ENCODE data around the gene PHF2. TPM values are rescaled to one million over a fixed set of nuclear protein-coding genes. Genes with fewer than 3 reads are reported as not detected.

PHF2 gene
- total RNA-seq, 1 donor, result 12.9 TPM

GRCh38 chr9:93585695-93586094, 9.3 kb downstream of the PHF2 start:
- DNase-seq (ENCODE audit: low read depth in 2 of 3, low spot score in 2 of 3), result no peak

- no peak for DNase-seq (ENCODE audit: low read depth in 2 of 3, low spot score in 2 of 3)
These were observed 10.1 kb downstream of the PHF2 start for GRCh38 chr9:93586290-93587057.

- no peak for DNase-seq (ENCODE audit: low read depth in 2 of 3, low spot score in 2 of 3)
These were observed 10.9 kb downstream of the PHF2 start for GRCh38 chr9:93587284-93587650.

GRCh38 chr9:93587651-93588347, 11.4 kb downstream of the PHF2 start:
- DNase-seq (ENCODE audit: low read depth in 2 of 3, low spot score in 2 of 3), result no peak

GRCh38 chr9:93588641-93589609, 12.5 kb downstream of the PHF2 start:
- no peak for DNase-seq (ENCODE audit: low read depth in 2 of 3, low spot score in 2 of 3)

GRCh38 chr9:93589688-93590087, 13.3 kb downstream of the PHF2 start:
- no peak for DNase-seq (ENCODE audit: low read depth in 2 of 3, low spot score in 2 of 3)

GRCh38 chr9:93590609-93591234, 14.3 kb downstream of the PHF2 start:
- DNase-seq (ENCODE audit: low read depth in 2 of 3, low spot score in 2 of 3), result no peak

GRCh38 chr9:93591301-93592007, 15.1 kb downstream of the PHF2 start:
- no peak for DNase-seq (ENCODE audit: low read depth in 2 of 3, low spot score in 2 of 3)

GRCh38 chr9:93592008-93592642, 15.7 kb downstream of the PHF2 start:
- no peak for DNase-seq (ENCODE audit: low read depth in 2 of 3, low spot score in 2 of 3)

- DNase-seq (ENCODE audit: low read depth in 2 of 3, low spot score in 2 of 3), result peak in 1 of 3 donors; percentile 39
These were observed 16.2 kb downstream of the PHF2 start for GRCh38 chr9:93592643-93593021.

- DNase-seq (ENCODE audit: low read depth in 2 of 3, low spot score in 2 of 3), result no peak
These were observed 16.8 kb downstream of the PHF2 start for GRCh38 chr9:93593144-93593658.

- DNase-seq (ENCODE audit: low read depth in 2 of 3, low spot score in 2 of 3), result no peak
These were observed 17.8 kb downstream of the PHF2 start for GRCh38 chr9:93594041-93594756.

GRCh38 chr9:93595461-93595860, 19.1 kb downstream of the PHF2 start:
- DNase-seq (ENCODE audit: low read depth in 2 of 3, low spot score in 2 of 3), result no peak

GRCh38 chr9:93595861-93596365, 19.5 kb downstream of the PHF2 start:
- DNase-seq (ENCODE audit: low read depth in 2 of 3, low spot score in 2 of 3), result no peak

GRCh38 chr9:93596399-93596798, 20.0 kb downstream of the PHF2 start:
- DNase-seq (ENCODE audit: low read depth in 2 of 3, low spot score in 2 of 3), result no peak

- no peak for DNase-seq (ENCODE audit: low read depth in 2 of 3, low spot score in 2 of 3)
These were observed 20.8 kb downstream of the PHF2 start for GRCh38 chr9:93597142-93597706.

- no peak for DNase-seq (ENCODE audit: low read depth in 2 of 3, low spot score in 2 of 3)
These were observed 21.7 kb downstream of the PHF2 start for GRCh38 chr9:93597871-93598646.

Measured in hematopoietic multipotent progenitor cell (in vitro differentiated cells).